ENCODE results near the gene EFHB.

GRCh38 chr3:19967812-19968211, 33.8 kb upstream of the EFHB start:
- TF ChIP-seq CTCF (IDR thresholded peaks at IDR 0.05; ENCODE audit: low read depth, low read length, poor library complexity, severe bottlenecking): no peak
- no peak for TF ChIP-seq EZH2phosphoT487 (IDR thresholded peaks at IDR 0.05; ENCODE audit: borderline replicate concordance, low read length)
